ENCODE data around the gene SLC27A1. TPM values are rescaled to one million over a fixed set of nuclear protein-coding genes. Genes with fewer than 3 reads are reported as not detected.
"Not testable (repeated sequence)": the region's sequence is repeated elsewhere in the genome, so short reads cannot be mapped to it uniquely, and the experiment has no call there.

The SLC27A1 gene
- total RNA-seq, 1 donor from 2014 or later, result 22.2 TPM

- no peak for DNase-seq (ENCODE audit: low read depth in 2 of 2)
Observed at GRCh38 chr19:17538684-17539237, 68.4 kb downstream of the SLC27A1 start.

- DNase-seq (ENCODE audit: low read depth in 2 of 2), result peak; percentile 91 to 97
Observed at GRCh38 chr19:17539238-17540117, 69.2 kb downstream of the SLC27A1 start.

- DNase-seq (ENCODE audit: low read depth in 2 of 2), result no peak
Observed at GRCh38 chr19:17540174-17540573, 69.8 kb downstream of the SLC27A1 start.

GRCh38 chr19:17541184-17541759 lies 70.9 kb downstream of the SLC27A1 start:
- DNase-seq (ENCODE audit: low read depth in 2 of 2), result no peak

- no peak for DNase-seq (ENCODE audit: low read depth in 2 of 2)
Observed at GRCh38 chr19:17542042-17542441, 71.7 kb downstream of the SLC27A1 start.

- DNase-seq (ENCODE audit: low read depth in 2 of 2), result no peak
Observed at GRCh38 chr19:17542793-17543582, 72.7 kb downstream of the SLC27A1 start.

GRCh38 chr19:17543986-17544385 lies 73.7 kb downstream of the SLC27A1 start:
- no peak for DNase-seq (ENCODE audit: low read depth in 2 of 2)

- no peak for DNase-seq (ENCODE audit: low read depth in 2 of 2)
Observed at GRCh38 chr19:17544418-17544817, 74.1 kb downstream of the SLC27A1 start.

- DNase-seq (ENCODE audit: low read depth in 2 of 2), result no peak
Observed at GRCh38 chr19:17548145-17548544, 77.8 kb downstream of the SLC27A1 start.

GRCh38 chr19:17549085-17549740 lies 78.9 kb downstream of the SLC27A1 start:
- no peak for DNase-seq (ENCODE audit: low read depth in 2 of 2)

- DNase-seq (ENCODE audit: low read depth in 2 of 2), result no peak
Observed at GRCh38 chr19:17550076-17550667, 79.8 kb downstream of the SLC27A1 start.

- DNase-seq (ENCODE audit: low read depth in 2 of 2), result not testable (repeated sequence)
Observed at GRCh38 chr19:17552735-17553134, 82.4 kb downstream of the SLC27A1 start.

- peak; percentile 73 to 100 for DNase-seq (ENCODE audit: low read depth in 2 of 2)
Observed at GRCh38 chr19:17553256-17553655, 82.9 kb downstream of the SLC27A1 start.

GRCh38 chr19:17554968-17555479 lies 84.7 kb downstream of the SLC27A1 start:
- no peak for DNase-seq (ENCODE audit: low read depth in 2 of 2)

- DNase-seq (ENCODE audit: low read depth in 2 of 2), result peak; percentile 93 to 98
Observed at GRCh38 chr19:17555480-17555928, 85.2 kb downstream of the SLC27A1 start, which contains the start of gene COLGALT1. Gene COLGALT1 (plus strand): TSS chr19:17555649. CDS start chr19:17555714, 65 bp downstream.

Other genes with a start within 250 kb of the SLC27A1 start
- 2.6 and 4.0 TPM in 2 replicates for gene OCEL1, start 244.3 kb upstream of the SLC27A1 start, total RNA-seq
- gene NR2F6, start 224.6 kb upstream of the SLC27A1 start, total RNA-seq, result 22.9 and 38.5 TPM in 2 replicates
- 21.6 and 33.5 TPM in 2 replicates for gene USHBP1, start 205.8 kb upstream of the SLC27A1 start, total RNA-seq
- gene BABAM1, start 203.1 kb upstream of the SLC27A1 start, total RNA-seq, result 61.3 and 73.2 TPM in 2 replicates
- gene ANKLE1, start 188.6 kb upstream of the SLC27A1 start, total RNA-seq, result 0.20 and 0.44 TPM in 2 replicates
- gene ABHD8, start 167.1 kb upstream of the SLC27A1 start, total RNA-seq, result 5.2 and 5.6 TPM in 2 replicates
- 29.6 and 56.9 TPM in 2 replicates for gene MRPL34, start 164.7 kb upstream of the SLC27A1 start, total RNA-seq
- 16.6 and 20.0 TPM in 2 replicates for gene DDA1, start 161.0 kb upstream of the SLC27A1 start, total RNA-seq
- gene ANO8, start 135.7 kb upstream of the SLC27A1 start, total RNA-seq, result 1.5 and 3.0 TPM in 2 replicates
- gene GTPBP3, start 133.0 kb upstream of the SLC27A1 start, total RNA-seq, result 5.0 and 6.3 TPM in 2 replicates
- gene PLVAP, start 93.2 kb upstream of the SLC27A1 start, total RNA-seq, result 0.99 and 5.2 TPM in 2 replicates
- not detected in 2 replicates for gene CCDC194, start 76.3 kb upstream of the SLC27A1 start, total RNA-seq
- gene BST2, start 64.9 kb upstream of the SLC27A1 start, total RNA-seq, result 3.6 and 10.5 TPM in 2 replicates
- gene MVB12A, start 50.5 kb upstream of the SLC27A1 start, total RNA-seq, result 32.3 and 33.9 TPM in 2 replicates
- gene TMEM221, start 21.9 kb upstream of the SLC27A1 start, total RNA-seq, result not detected in 2 replicates
- gene NXNL1, start 9.6 kb upstream of the SLC27A1 start, total RNA-seq, result not detected in 2 replicates
- gene PGLS, start 41.1 kb downstream of the SLC27A1 start, total RNA-seq, result 46.4 and 67.5 TPM in 2 replicates
- gene COLGALT1, start 85.1 kb downstream of the SLC27A1 start, total RNA-seq, result 44.0 and 49.7 TPM in 2 replicates
- under 0.01 TPM in 2 replicates for gene UNC13A, start 217.8 kb downstream of the SLC27A1 start, total RNA-seq
- 26.0 and 39.7 TPM in 2 replicates for gene MAP1S, start 249.0 kb downstream of the SLC27A1 start, total RNA-seq

Data from lung microvascular endothelial cell (primary cell).